Measurements from ENCODE around the gene PRR7.

GRCh38 chr5:177490311-177490991 is 43.8 kb downstream of the PRR7 start:
- TF ChIP-seq EZH2phosphoT487 (IDR thresholded peaks at IDR 0.05; ENCODE audit: insufficient read depth, low read depth) (no peak), EZH2 (IDR thresholded peaks at IDR 0.05; ENCODE audit: insufficient read depth, poor library complexity, severe bottlenecking) (no peak)
